Measurements from ENCODE around the gene EIF2S1. TPM values are rescaled to one million over a fixed set of nuclear protein-coding genes. Genes with fewer than 3 reads are reported as not detected.
A peak's percentile ranks its signal among the peaks of the same experiment; 100 is the strongest.

Gene EIF2S1
- total RNA-seq, 1 experiment from 2014 or later: 116 TPM

DNA sequence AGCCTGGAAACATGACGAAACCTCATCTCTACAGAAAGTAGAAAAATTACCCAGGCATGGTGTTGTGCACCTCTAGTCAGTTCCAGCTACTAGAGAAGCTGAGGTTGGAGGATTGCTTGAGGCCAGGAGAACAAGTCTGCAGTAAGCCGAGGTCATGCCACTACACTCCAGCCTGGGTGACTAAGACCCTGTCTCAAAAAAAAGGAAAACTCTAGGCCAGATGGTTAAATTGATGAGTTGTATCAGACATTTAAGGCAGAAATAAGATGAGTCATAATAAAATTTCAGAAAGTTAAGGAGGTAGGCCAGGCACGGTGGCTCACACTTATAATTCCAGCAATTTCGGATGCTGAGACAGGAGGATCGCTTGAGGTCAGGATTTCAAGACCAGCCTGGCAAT is 10.7 kb downstream of the EIF2S1 start:
- TF ChIP-seq, protein P1, sequence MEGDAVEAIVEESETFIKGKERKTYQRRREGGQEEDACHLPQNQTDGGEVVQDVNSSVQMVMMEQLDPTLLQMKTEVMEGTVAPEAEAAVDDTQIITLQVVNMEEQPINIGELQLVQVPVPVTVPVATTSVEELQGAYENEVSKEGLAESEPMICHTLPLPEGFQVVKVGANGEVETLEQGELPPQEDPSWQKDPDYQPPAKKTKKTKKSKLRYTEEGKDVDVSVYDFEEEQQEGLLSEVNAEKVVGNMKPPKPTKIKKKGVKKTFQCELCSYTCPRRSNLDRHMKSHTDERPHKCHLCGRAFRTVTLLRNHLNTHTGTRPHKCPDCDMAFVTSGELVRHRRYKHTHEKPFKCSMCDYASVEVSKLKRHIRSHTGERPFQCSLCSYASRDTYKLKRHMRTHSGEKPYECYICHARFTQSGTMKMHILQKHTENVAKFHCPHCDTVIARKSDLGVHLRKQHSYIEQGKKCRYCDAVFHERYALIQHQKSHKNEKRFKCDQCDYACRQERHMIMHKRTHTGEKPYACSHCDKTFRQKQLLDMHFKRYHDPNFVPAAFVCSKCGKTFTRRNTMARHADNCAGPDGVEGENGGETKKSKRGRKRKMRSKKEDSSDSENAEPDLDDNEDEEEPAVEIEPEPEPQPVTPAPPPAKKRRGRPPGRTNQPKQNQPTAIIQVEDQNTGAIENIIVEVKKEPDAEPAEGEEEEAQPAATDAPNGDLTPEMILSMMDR (IDR thresholded peaks at IDR 0.05): no peak
- no peak for TF ChIP-seq SIN3A (IDR thresholded peaks at IDR 0.05; ENCODE audit: borderline replicate concordance, insufficient read depth, low read depth, low read length)
- TF ChIP-seq, protein P2, sequence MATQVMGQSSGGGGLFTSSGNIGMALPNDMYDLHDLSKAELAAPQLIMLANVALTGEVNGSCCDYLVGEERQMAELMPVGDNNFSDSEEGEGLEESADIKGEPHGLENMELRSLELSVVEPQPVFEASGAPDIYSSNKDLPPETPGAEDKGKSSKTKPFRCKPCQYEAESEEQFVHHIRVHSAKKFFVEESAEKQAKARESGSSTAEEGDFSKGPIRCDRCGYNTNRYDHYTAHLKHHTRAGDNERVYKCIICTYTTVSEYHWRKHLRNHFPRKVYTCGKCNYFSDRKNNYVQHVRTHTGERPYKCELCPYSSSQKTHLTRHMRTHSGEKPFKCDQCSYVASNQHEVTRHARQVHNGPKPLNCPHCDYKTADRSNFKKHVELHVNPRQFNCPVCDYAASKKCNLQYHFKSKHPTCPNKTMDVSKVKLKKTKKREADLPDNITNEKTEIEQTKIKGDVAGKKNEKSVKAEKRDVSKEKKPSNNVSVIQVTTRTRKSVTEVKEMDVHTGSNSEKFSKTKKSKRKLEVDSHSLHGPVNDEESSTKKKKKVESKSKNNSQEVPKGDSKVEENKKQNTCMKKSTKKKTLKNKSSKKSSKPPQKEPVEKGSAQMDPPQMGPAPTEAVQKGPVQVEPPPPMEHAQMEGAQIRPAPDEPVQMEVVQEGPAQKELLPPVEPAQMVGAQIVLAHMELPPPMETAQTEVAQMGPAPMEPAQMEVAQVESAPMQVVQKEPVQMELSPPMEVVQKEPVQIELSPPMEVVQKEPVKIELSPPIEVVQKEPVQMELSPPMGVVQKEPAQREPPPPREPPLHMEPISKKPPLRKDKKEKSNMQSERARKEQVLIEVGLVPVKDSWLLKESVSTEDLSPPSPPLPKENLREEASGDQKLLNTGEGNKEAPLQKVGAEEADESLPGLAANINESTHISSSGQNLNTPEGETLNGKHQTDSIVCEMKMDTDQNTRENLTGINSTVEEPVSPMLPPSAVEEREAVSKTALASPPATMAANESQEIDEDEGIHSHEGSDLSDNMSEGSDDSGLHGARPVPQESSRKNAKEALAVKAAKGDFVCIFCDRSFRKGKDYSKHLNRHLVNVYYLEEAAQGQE (IDR thresholded peaks at IDR 0.05; ENCODE audit: insufficient read depth in 1 of 2, low read depth in 2 of 2, low read length in 1 of 2): no peak
- TF ChIP-seq TCF7L2 (IDR thresholded peaks at IDR 0.05; ENCODE audit: low read depth, low read length): no peak
- TF ChIP-seq POLR2AphosphoS5 (IDR thresholded peaks at IDR 0.05; ENCODE audit: low read depth, low read length): no peak
- Histone ChIP-seq H3K27ac (ENCODE audit: low read length) (no peak overlapping the region), H3K27me3 (ENCODE audit: control insufficient read depth, insufficient read depth, low read length) (no peaks in the 10 kb centered on the region), H3K4me3 (ENCODE audit: low read depth in 2 of 2, low read length in 2 of 2) (no peak overlapping the region), H3K9me3 (ENCODE audit: control insufficient read depth, insufficient read depth, low read depth, low read length) (no peaks in the 10 kb centered on the region), H3K36me3 (ENCODE audit: control insufficient read depth, insufficient read depth, low read length) (peaks cover 55% of the 10 kb centered on the region), H3K4me1 (ENCODE audit: control insufficient read depth, insufficient read depth, low read length) (peaks cover 7% of the 10 kb centered on the region)
- DNase-seq (ENCODE audit: low read depth, low spot score) (no peak), ATAC-seq (no peak; the same call in none of the 2 replicates)
- CTCF ChIA-PET: no interaction called here
- BruUV-seq (replicated peaks): no TSS peak
- in situ Hi-C loops (cut with HindIII; ENCODE audit: low pct_unique_long_range_greater_than_20kb, low sequenced_read_pairs) (no loop called here), intact Hi-C loops (cut with micrococcal nuclease; ENCODE audit: unreplicated experiment) (no loop called here)
- POLR2A ChIA-PET: no interaction called here

DNA sequence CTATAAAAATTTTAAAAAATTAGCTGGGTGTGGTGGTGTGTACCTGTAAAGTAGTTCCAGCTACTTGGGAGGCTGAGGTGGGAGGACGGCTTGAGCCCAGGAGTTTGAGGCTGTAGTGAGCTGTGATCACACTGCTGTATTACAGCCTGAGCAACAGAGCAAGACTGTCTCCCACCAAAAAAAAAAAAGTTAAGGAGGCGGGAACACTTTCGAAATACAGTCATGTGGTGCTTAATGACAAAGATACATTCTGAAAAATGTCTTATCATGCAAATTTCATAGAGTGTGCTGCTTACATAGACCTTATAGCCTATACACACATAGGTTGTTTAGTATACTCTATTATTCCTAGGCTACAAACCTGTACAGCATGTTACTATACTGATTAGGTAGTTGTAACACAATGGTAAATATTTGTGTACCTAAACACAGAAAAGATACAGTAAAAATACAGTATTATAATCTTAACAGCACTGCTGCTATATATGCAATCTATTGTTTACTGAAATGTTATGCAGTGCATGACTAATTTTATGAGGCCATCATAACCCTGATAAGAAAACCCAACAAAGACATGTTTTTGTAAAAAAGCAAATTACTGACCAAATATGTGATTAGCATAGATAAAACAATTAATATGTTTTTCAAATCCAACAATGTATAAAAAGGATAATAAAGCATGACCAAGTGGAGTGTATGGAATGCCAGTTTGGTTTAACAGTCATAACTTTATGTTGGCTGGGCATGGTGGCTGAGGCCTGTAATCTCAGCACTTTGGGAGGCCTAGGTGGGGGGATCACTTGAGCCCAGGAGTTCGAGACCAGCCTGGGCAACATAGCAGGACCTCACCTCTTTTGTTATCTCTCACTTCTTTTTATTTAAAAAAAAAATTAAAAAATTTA is 11.4 kb downstream of the EIF2S1 start:
- BruUV-seq (replicated peaks): no TSS peak
- H3K36me3 ChIP-seq (ENCODE audit: control insufficient read depth, insufficient read depth, low read length): peaks cover 55% of the 10 kb centered on the region
- no peaks in the 10 kb centered on the region for H3K9me3 ChIP-seq (ENCODE audit: control insufficient read depth, insufficient read depth, low read depth, low read length)
- H3K27me3 ChIP-seq (ENCODE audit: control insufficient read depth, insufficient read depth, low read length): no peaks in the 10 kb centered on the region
- no peak for TF ChIP-seq SIN3A (IDR thresholded peaks at IDR 0.05; ENCODE audit: borderline replicate concordance, insufficient read depth, low read depth, low read length)
- TF ChIP-seq, protein P2 (IDR thresholded peaks at IDR 0.05; ENCODE audit: insufficient read depth in 1 of 2, low read depth in 2 of 2, low read length in 1 of 2): no peak
- TF ChIP-seq, protein P1 (IDR thresholded peaks at IDR 0.05): no peak
- no peak for TF ChIP-seq TCF7L2 (IDR thresholded peaks at IDR 0.05; ENCODE audit: low read depth, low read length)
- no peak for TF ChIP-seq POLR2AphosphoS5 (IDR thresholded peaks at IDR 0.05; ENCODE audit: low read depth, low read length)
- ChIA-PET CTCF (no interaction called here), POLR2A (no interaction called here)
- H3K4me3 ChIP-seq (ENCODE audit: low read depth in 2 of 2, low read length in 2 of 2): no peak overlapping the region
- peaks cover 7% of the 10 kb centered on the region for H3K4me1 ChIP-seq (ENCODE audit: control insufficient read depth, insufficient read depth, low read length)
- DNase-seq (ENCODE audit: low read depth, low spot score) (no peak), ATAC-seq (peak; percentile 67; the same call in 1 of the 2 replicates)
- H3K27ac ChIP-seq (ENCODE audit: low read length): no peak overlapping the region
- in situ Hi-C loops (cut with HindIII; ENCODE audit: low pct_unique_long_range_greater_than_20kb, low sequenced_read_pairs): no loop called here
- intact Hi-C loops (cut with micrococcal nuclease; ENCODE audit: unreplicated experiment): no loop called here

Measured in Panc1 (cell line).